ENCODE measurements around the gene FSD1L.

- TF ChIP-seq EP300 (IDR thresholded peaks at IDR 0.05) (no peak), CTCF (IDR thresholded peaks at IDR 0.05) (no peak), POLR2AphosphoS5 (IDR thresholded peaks at IDR 0.05) (no peak), POLR2A (IDR thresholded peaks at IDR 0.05) (no peak)
Observed at GRCh38 chr9:105452185-105452584, 4.4 kb downstream of the FSD1L start.
